GM12872 (cell line): ENCODE measurements around the gene HECTD1.

Experiments
- CTCF ChIP-seq: IDR thresholded peaks from 3 replicates; pipeline ENCODE4 v1.5.1; 2011; ENCODE audit warnings: low read depth, mild to moderate bottlenecking, low read length, moderate library complexity; ENCODE audit not compliant: insufficient read depth

The HECTD1 gene

GRCh38 chr14:31207755-31208545, at the start of gene HECTD1:
Gene HECTD1, minus strand, starts transcription at chr14:31207793. Its CDS starts 1,857 bp downstream, at chr14:31205936.
- peak; percentile 67; the same call in 2 of the 3 replicates for TF ChIP-seq CTCF

- TF ChIP-seq CTCF: no peak
Observed at GRCh38 chr14:31257244-31257553, 49.6 kb upstream of the HECTD1 start.

DNA sequence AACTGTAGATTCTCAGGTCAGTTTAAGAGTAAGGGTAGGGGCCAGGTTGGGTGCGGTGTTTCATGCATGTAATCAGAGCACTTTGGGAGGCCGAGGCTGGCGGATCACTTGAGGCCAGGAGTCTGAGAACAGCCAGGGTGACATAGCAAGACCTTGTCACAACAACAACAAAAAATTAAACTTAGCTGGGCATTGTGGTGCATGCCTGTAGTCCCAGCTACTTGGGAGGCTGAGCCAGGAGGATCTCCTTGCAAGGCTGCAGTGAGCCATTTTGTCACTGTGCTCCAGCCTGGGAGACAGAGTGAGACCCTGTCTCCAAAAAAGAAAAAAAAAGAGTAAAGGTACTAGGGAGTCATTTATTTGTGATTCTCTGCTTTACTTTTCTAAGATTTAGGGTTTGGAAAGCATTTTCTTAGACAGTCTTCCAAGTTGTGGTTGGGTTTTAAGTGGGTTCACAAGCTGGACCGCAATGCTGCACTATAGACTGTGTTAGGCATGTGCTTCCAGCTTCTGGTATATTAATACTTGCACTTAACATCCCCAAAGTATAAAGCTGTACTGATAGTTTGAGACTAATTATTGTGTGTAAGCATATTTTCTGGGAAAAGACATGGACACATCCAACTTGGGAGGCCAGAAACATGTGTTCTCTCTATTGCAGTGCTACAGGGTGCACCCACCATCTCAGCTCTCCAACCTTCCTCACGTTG, 49.1 kb upstream of the HECTD1 start:
- no peak for TF ChIP-seq CTCF

DNA sequence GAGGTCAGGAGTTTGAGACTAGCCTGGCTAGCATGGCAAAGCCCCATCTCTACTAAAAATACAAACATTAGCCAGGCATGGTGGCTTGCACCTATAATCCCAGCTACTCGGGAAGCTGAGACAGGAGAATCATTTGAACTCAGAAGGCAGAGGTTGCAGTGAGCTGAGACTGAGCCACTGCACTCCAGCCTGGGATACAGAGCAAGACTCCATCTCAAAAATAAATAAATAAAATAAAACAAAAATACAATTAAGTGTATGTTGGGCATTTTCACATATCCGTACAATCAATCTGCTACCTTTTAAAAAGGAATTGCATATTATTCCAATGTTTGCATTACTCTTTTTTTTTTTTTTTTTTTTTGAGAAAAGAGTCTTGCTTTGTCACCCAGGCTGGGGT, 47.7 kb upstream of the HECTD1 start:
- no peak for TF ChIP-seq CTCF

DNA sequence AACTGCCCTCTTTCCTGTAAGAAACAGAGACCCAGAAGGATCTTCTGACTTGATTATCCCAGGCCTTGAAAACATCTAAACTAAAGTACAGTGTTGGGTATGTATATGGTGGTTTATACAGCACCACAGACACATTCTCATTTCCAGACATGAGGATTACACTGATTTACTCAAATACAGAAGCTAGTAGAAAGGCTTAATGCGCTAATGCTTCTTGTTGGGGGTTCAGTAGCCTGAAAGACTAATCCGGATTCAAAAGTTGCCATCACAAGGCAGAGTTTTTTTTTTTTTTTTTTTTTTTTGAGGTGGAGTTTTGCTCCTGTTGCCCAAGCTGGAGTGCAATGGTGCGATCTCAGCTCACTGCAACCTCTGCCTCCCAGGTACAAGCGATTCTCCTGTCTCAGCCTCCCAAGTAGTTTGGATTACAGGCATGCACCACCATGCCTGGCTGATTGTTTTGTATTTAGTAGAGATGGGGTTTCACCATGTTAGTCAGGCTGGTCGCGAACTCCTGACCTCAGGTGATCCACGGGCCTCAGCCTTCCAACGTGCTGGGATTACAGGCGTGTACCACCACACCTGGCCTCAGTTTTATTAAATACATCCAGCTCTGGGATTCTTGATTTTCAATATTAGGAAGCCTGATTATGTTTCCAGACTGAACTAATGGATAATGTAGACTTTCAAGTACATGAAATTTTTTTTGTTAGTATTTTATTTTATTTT, 46.3 kb upstream of the HECTD1 start:
- TF ChIP-seq CTCF: no peak

- no peak for TF ChIP-seq CTCF
Observed at GRCh38 chr14:31252865-31253264, 45.3 kb upstream of the HECTD1 start.
